MG63 (cell line): ENCODE data around the gene GRHL3. TPM values are rescaled to one million over a fixed set of nuclear protein-coding genes. Genes with fewer than 3 reads are reported as not detected.
A peak's percentile ranks its signal among the peaks of the same experiment; 100 is the strongest.

Experiments used
- DNase-seq: peaks from one replicate; pipeline ENCODE4 v3.0.0-alpha.2; 2020
- H3K27me3 ChIP-seq: fragments of 250-450 bp; sonication (Bioruptor Pico); 2 replicates; pipeline ENCODE4 v1.5.1; 2020; ENCODE audit warnings: mild to moderate bottlenecking, moderate library complexity
- H3K36me3 ChIP-seq: fragments of 250-450 bp; sonication (Bioruptor Pico); 2 replicates; pipeline ENCODE4 v1.5.1; 2020; ENCODE audit warnings: mild to moderate bottlenecking, moderate library complexity
- H3K4me3 ChIP-seq: fragments of 250-450 bp; sonication (Bioruptor Pico); 2 replicates; pipeline ENCODE4 v1.5.1; 2020; ENCODE audit warnings: mild to moderate bottlenecking, moderate library complexity
- H3K9me3 ChIP-seq: fragments of 250-450 bp; sonication (Bioruptor Pico); 2 replicates; pipeline ENCODE4 v1.5.1; 2020; ENCODE audit warnings: mild to moderate bottlenecking, moderate library complexity
- total RNA-seq: library from RNA; depleted of rRNA; stranded (reverse); fragments of >200 nt; shearing (Covaris generic); gene quantifications from 2 replicates; pipeline ENCODE4 v1.2.3, GENCODE V29; 2014; ENCODE audit warnings: low replicate concordance

The GRHL3 gene
- total RNA-seq, 1 experiment from 2014 or later = not detected

- peak; percentile 99 for DNase-seq
- Histone ChIP-seq H3K4me3 (no peak overlapping the region), H3K36me3 (no peaks in the 10 kb centered on the region), H3K27me3 (no peaks in the 10 kb centered on the region), H3K9me3 (no peaks in the 10 kb centered on the region)
Observed at GRCh38 chr1:24289937-24290595, 29.1 kb upstream of the GRHL3 start.

GRCh38 chr1:24290933-24291487, 28.1 kb upstream of the GRHL3 start:
- H3K4me3 ChIP-seq = no peak overlapping the region
- no peaks in the 10 kb centered on the region for H3K9me3 ChIP-seq

GRCh38 chr1:24292103-24292502, 27.1 kb upstream of the GRHL3 start:
- Histone ChIP-seq H3K36me3 (no peaks in the 10 kb centered on the region), H3K4me3 (no peak overlapping the region), H3K9me3 (no peaks in the 10 kb centered on the region), H3K27me3 (no peaks in the 10 kb centered on the region)
- DNase-seq = no peak

More at GRCh38 chr1:24290933-24291487, 28.1 kb upstream of the GRHL3 start:
- Histone ChIP-seq H3K27me3 (no peaks in the 10 kb centered on the region), H3K36me3 (no peaks in the 10 kb centered on the region)
- no peak for DNase-seq

GRCh38 chr1:24292887-24293286, 26.3 kb upstream of the GRHL3 start:
- no peak overlapping the region for H3K4me3 ChIP-seq
- no peaks in the 10 kb centered on the region for H3K27me3 ChIP-seq
- H3K9me3 ChIP-seq = no peaks in the 10 kb centered on the region
- no peak for DNase-seq
- H3K36me3 ChIP-seq = no peaks in the 10 kb centered on the region

GRCh38 chr1:24293392-24294227, 25.5 kb upstream of the GRHL3 start:
- Histone ChIP-seq H3K36me3 (no peaks in the 10 kb centered on the region), H3K27me3 (no peaks in the 10 kb centered on the region), H3K4me3 (no peak overlapping the region), H3K9me3 (no peaks in the 10 kb centered on the region)
- no peak for DNase-seq

- H3K27me3 ChIP-seq = no peaks in the 10 kb centered on the region
- H3K36me3 ChIP-seq = no peaks in the 10 kb centered on the region
- no peaks in the 10 kb centered on the region for H3K9me3 ChIP-seq
- H3K4me3 ChIP-seq = no peak overlapping the region
- DNase-seq = peak; percentile 86
Observed at GRCh38 chr1:24294228-24294672, 24.9 kb upstream of the GRHL3 start.

GRCh38 chr1:24294716-24295371, 24.3 kb upstream of the GRHL3 start:
- Histone ChIP-seq H3K4me3 (no peak overlapping the region), H3K36me3 (no peaks in the 10 kb centered on the region)
- DNase-seq = peak; percentile 58

GRCh38 chr1:24295535-24295934, 23.6 kb upstream of the GRHL3 start:
- H3K4me3 ChIP-seq = no peak overlapping the region

More at GRCh38 chr1:24294716-24295371, 24.3 kb upstream of the GRHL3 start:
- Histone ChIP-seq H3K27me3 (no peaks in the 10 kb centered on the region), H3K9me3 (no peaks in the 10 kb centered on the region)

GRCh38 chr1:24297187-24297851, 21.8 kb upstream of the GRHL3 start:
- DNase-seq = no peak

More at GRCh38 chr1:24295535-24295934, 23.6 kb upstream of the GRHL3 start:
- DNase-seq = no peak
- H3K36me3 ChIP-seq = no peaks in the 10 kb centered on the region
- H3K9me3 ChIP-seq = no peaks in the 10 kb centered on the region
- H3K27me3 ChIP-seq = no peaks in the 10 kb centered on the region

GRCh38 chr1:24297852-24298232, 21.3 kb upstream of the GRHL3 start:
- Histone ChIP-seq H3K4me3 (no peak overlapping the region), H3K27me3 (no peaks in the 10 kb centered on the region), H3K36me3 (no peaks in the 10 kb centered on the region), H3K9me3 (no peaks in the 10 kb centered on the region)
- no peak for DNase-seq

More at GRCh38 chr1:24297187-24297851, 21.8 kb upstream of the GRHL3 start:
- Histone ChIP-seq H3K9me3 (no peaks in the 10 kb centered on the region), H3K4me3 (no peak overlapping the region), H3K36me3 (no peaks in the 10 kb centered on the region), H3K27me3 (no peaks in the 10 kb centered on the region)

GRCh38 chr1:24298606-24299005, 20.6 kb upstream of the GRHL3 start:
- no peak for DNase-seq
- no peaks in the 10 kb centered on the region for H3K36me3 ChIP-seq
- no peaks in the 10 kb centered on the region for H3K27me3 ChIP-seq
- H3K4me3 ChIP-seq = no peak overlapping the region
- H3K9me3 ChIP-seq = no peaks in the 10 kb centered on the region

GRCh38 chr1:24299901-24300300, 19.3 kb upstream of the GRHL3 start:
- no peak overlapping the region for H3K4me3 ChIP-seq
- H3K9me3 ChIP-seq = no peaks in the 10 kb centered on the region
- no peak for DNase-seq
- H3K36me3 ChIP-seq = no peaks in the 10 kb centered on the region
- H3K27me3 ChIP-seq = no peaks in the 10 kb centered on the region

GRCh38 chr1:24300971-24301784, 18.0 kb upstream of the GRHL3 start:
- DNase-seq = no peak
- H3K9me3 ChIP-seq = no peaks in the 10 kb centered on the region
- no peaks in the 10 kb centered on the region for H3K36me3 ChIP-seq
- H3K4me3 ChIP-seq = no peak overlapping the region
- no peaks in the 10 kb centered on the region for H3K27me3 ChIP-seq

GRCh38 chr1:24301785-24302175, 17.4 kb upstream of the GRHL3 start:
- Histone ChIP-seq H3K27me3 (no peaks in the 10 kb centered on the region), H3K9me3 (no peaks in the 10 kb centered on the region), H3K4me3 (no peak overlapping the region), H3K36me3 (no peaks in the 10 kb centered on the region)
- no peak for DNase-seq

- no peak for DNase-seq
- Histone ChIP-seq H3K4me3 (no peak overlapping the region), H3K9me3 (no peaks in the 10 kb centered on the region), H3K27me3 (no peaks in the 10 kb centered on the region), H3K36me3 (no peaks in the 10 kb centered on the region)
Observed at GRCh38 chr1:24302209-24302611, 16.9 kb upstream of the GRHL3 start.

GRCh38 chr1:24303600-24303999, 15.6 kb upstream of the GRHL3 start:
- no peak for DNase-seq
- Histone ChIP-seq H3K9me3 (no peaks in the 10 kb centered on the region), H3K4me3 (no peak overlapping the region), H3K36me3 (no peaks in the 10 kb centered on the region), H3K27me3 (no peaks in the 10 kb centered on the region)
